HG03469 (cell line): Measurements from ENCODE around the gene CDH15.

ENCODE experiments used
- ATAC-seq: cut with Tn5 transposase; IDR thresholded peaks from one replicate; pipeline ENCODE4 v1.9.1; 2021; ENCODE audit warnings: mild to moderate bottlenecking, moderate library complexity, moderate number of reproducible peaks; ENCODE audit not compliant: unreplicated experiment

The CDH15 gene

DNA sequence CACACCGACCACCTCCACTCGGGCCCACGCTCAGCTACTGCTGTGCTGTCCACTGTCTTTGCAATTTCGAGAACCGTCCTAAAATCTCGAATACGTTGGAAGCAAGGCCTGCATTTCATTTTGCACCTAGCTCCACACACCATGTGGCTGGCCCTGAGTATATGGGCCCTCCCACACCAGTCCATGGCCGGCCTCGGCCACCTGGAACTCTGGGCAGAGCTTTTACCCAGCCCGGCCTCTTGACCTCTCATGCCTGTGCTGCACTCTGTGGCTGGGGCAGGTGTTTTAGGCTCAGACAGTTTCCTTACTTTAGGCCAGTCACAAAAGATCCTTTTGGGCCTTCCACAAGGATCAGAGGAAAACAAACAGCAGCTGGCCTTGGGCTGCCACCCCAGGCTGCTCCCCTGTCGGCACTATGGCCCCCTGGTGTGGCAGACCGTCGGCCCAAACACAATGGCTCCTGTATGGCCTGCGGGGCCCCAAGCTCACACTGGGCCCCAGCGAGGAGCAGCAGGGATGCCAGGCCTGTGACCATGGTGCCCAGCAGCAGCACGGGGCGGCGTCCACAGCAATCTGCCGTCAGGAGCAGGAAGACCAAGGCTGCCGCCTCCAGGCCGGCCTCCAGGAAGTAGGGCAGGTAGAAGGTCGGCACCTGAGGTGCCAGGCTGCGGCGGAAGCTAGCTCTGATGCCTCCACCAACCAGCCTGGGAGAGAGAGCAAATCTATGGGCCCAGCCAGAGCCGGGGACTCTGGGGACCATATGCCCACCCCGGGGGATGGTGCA, 26.3 kb downstream of the CDH15 start:
- no peak for ATAC-seq

DNA sequence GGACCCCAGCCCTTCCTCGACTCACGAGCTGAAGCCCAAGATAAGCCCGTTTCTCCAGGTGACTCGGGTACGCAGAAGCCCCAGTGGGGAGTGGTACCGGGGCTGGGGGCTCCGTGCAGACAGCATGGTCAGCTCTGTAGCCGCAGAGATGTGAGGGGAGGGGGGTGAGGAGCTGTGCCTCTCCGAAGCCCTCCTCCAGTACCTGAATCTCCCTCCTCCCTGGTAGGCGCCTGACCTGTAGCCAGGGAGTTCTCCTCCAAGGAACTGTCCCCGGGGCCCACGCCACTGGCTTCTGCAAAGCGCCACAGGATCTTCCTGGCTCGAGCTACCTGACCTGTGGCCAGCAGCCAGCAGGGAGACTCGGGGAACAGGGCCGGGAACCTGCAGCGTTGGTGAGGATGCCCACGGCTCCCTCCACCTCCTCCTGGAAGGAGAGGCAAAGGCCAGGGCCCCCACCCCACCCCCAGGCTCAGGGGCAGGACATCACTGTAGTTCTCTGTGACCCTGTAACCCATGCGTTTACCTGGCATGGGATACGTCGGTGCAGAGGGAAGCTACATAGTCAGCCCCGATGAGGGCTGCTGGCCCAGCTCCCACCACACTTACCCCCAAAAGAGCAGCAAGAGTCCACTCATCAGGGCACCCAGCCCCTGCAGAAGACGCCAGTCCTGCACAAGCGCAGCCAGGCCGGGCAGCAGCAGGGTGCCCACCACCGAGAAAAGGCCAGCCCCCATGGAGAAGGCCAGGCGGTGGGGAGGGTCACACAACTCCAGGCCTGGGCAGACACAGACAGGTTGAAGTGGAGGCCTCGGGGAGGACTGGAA, 27.1 kb downstream of the CDH15 start:
- ATAC-seq: no peak

DNA sequence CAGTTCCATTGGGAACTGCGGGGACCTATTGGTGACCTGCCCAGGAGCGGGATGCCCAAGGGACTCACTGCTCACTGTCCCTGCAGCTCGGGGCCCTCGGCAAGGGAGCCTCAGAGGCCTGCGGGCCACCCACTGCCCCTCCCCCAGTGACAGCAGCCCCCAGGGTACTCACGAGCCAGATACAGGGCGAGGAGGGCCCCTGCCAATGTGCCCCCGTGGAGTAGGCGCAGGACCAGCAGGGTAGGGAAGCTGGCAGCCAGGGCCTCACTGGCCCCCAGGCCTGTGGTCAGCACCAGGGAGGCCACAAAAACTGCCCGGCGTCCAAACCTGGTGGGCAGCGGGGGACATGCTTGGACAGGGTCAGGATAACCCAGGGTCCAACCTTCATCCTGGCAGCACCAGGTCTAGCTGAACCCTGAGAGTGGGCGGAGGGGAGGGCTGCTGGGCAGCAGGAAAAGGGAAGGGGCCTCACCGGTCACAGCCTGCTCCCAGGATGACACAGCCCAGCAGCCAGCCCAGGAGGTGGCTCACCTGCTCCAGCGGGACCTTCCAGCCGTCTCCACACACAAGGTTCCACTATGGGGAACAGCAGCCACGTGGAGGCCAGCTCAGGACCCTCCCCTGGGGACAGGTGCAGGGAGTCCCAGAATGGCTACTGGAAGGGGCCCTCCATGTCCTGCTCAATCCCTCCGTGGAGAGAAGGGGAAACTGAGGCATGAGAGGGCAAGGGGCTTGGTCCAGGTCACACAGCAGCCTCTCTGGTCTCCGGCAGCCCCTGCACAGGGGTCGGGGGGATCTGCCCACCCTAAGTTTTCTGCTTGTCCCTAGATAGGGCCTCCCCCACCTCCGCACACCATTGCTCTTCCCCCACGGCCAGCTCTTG, 27.9 kb downstream of the CDH15 start:
- no peak for ATAC-seq

DNA sequence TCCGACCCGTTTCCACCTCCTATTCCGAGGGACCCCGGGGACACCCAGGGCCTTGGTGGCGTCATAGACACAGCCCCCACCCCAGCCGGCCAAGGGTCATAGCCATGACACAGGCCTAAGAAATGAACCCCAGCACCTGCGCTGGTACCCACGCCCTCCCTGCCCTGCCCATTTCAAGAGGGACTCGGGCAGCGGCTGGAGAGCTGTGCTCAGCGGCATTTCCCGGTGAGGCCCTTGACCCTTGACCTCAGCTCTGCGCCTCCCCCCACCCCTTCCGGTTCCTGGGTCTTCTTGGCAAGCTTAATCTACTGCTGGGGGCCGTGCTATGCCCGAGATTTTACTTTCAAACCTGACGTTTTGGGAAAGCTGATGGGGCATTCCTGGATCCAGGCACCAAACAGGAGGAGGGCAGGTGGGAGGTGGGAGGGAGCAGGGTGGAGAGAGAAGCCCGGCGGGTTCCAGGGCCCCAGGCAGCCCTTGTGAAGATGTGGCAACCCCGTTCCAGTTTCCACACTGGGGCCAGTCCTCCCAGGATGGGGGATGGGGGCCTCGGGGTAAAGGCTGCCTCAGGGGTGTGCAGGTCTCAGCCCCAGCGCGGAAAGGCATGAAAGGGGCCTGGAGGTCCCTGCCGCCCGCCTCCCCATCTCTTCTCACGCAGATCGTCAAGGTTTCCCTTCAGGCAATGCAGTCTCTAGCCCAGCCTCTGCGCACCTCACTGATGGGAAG, 28.7 kb downstream of the CDH15 start, which contains the start of gene SLC22A31:
TSS of gene SLC22A31 (minus strand) at position 414 of the 726 bp plus-strand sequence. CDS start at position 378, 36 bp downstream.
- no peak for ATAC-seq

DNA sequence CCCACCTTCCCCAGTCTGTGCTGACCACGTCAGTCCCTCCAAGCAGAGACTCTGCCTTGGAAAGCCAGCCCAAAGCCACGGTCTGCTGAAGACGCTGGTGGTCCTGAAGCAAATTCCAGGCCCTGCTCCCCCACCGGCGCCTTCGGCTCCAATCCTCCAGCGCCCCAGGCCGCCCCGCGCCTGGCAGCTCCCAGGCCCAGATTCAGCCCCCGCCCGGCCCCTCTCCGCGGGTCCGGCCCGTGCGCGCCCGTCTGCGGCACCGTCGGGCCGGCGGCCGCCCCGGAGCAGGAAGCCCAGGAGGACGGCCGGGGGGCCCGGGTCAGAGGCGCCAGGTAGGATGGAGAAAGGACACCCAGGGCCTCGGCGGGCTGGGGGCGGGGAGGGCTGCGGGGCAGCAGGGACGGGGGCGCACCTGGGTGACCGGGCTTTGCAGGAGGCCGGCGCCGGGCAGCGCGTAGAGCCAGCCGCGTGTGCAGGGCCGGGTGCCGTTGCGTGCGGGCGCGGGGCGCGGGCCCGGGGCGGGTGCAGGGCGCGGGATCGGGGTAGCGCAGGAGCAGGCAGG, 29.4 kb downstream of the CDH15 start:
- ATAC-seq: no peak

DNA sequence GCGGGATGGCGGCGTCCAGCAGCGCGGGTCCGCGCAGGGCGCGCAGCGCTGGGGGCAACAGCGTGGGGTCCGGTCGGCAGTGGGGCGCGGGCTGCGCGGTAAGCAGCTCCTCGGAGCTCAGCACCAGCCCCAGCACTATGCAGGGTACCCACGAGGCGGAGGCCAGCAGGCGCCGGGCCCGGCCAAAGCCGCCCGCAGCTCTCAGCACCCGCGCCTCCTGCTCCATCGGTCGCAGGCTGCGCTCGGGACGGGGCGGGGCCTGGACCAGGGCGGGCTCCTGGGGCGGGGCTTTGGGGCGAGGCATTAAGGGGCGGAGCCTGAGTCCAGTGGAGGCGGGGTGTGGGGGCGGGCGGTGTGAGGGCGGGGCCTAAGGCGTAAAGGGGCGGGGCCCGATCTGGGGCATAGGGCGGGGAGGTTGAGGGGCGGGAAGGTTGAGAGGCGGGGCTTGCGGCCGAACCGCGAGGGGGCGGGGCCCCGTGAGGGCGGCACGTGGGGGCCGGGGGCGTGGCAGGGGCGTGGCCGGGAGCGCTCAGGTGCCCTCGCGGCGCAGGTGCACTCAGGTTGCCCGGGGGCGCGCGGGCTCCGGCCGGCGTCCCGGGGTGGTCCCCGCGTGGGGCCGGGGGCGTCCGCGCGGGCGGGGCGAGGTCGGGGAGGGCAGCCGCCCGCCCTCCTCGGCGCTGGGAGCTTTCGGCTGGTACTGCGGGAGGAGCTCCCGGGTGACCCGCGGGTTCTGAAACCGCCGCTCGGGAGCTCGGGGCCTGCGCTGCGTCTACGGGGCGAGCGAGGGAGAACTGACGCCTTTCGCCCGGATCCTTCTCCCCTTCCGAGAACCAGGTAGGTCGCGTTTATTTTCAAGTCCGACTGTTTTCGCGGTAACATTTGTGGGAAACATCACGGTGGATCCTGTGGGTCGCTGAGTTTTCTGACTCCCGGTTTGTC, 30.2 kb downstream of the CDH15 start:
- no peak for ATAC-seq

DNA sequence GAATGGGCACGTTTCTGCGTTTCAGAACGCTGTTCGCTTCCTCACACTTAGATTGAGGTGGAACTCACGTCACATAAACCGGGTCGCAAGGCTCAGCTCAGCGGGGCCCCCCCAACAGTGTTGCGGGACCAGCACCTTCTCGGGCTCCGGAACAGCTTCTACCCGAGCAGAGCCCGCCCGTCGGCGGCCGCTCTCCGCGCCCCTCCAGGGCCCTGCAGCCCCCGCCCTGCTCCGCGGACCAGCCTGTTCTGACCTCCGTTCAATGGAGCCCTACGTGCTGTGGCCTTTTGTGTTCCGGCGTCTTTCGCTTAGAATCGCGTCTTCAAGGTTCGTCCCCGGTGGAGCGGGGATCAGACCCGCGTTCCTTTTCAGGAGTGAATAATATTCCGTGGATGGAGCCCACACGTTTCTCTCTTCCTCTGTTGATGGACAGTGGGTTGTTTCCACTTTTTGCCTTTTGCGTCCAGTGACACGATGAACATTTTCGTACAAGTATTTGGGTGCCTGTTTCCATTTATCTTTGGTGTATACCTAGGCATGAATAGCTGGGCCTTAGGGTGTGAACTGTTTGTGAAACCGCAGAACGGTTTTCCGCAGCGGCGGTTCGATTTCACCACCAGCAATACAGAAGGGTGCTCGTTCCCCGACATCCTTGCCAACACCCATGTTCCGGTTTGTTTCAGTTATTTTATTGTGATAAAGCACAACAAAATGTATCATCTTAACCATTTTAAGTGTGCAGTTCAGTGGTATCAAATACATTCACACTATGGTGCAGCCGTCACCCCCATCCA, 31.1 kb downstream of the CDH15 start:
- no peak for ATAC-seq

DNA sequence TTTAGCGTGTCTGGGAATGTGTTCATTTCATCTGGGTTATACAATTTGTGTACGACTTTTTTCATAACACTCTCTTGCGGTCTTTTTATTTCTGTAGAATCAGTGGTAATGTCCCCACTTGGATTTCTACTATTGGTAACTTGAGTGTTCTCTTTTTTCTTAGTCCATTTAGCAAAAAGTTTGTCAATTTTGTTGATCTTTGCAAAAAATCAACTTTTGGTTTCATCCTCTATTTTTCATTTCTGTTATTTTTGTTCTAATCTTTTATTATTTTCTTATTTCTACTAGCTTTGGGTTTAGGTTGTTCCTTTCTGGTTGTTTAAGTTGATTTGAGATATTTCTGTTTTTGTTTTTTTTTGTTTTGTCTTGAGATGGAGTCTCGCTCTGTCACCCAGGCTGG, 36.4 kb downstream of the CDH15 start:
- no peak for ATAC-seq

DNA sequence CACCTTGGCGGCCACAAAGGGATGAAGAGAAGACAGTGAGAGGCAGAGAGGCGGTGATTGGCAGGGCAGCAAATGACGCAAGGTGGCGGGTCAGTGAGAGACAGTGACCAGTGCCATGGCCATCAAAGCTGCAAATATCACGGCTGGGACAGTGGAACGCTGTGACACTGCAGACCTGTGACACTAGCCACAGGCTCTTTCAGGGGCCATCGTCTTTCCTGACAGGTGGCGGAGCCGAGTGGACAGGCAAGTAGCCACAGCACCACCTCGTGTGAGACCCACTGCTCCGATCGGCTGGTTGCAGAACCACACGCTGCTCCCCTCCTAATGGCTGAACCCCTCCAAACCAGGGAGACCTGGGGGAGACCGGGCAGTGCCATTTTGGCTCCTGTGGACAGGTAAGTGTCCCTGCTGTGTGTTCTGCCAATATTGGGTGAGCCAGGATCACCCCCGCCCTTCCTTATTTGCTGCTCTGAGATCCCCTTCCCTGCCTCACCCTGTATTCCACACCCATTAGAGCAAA, 38.0 kb downstream of the CDH15 start:
- no peak for ATAC-seq

DNA sequence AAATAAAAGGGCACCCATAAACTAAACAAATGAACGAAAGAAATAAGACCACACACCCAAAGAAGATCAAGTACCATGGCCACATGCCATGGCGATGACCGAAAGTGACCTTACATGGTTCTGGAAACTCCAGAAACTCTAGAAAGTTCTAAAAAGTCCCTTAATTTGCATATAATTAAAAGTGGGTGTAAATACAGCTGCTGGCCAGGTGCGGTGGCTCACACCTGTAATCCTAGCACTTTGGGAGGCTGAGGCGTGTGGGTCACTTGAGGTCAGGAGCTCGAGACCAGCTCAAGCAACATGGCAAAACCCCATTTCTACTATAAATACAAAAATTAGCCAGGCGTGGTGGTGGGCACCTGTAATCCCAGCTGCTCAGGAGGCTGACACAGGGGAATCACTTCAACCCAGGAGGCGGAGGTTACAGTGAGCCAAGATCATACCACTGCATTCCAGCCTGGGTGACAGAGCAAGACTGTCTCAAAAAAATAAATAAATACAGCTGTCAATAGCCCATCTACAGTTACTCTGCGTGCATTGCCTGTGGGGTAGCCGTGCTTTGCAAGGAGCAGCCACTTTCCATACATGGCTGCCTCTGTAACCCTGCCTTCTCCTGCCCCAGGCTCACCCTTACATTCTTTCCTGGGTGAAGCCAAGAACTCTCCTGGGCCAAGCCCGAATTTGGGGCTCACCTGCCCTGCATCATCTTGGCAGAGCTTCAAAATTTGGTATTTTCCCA, 38.8 kb downstream of the CDH15 start:
- ATAC-seq: no peak

DNA sequence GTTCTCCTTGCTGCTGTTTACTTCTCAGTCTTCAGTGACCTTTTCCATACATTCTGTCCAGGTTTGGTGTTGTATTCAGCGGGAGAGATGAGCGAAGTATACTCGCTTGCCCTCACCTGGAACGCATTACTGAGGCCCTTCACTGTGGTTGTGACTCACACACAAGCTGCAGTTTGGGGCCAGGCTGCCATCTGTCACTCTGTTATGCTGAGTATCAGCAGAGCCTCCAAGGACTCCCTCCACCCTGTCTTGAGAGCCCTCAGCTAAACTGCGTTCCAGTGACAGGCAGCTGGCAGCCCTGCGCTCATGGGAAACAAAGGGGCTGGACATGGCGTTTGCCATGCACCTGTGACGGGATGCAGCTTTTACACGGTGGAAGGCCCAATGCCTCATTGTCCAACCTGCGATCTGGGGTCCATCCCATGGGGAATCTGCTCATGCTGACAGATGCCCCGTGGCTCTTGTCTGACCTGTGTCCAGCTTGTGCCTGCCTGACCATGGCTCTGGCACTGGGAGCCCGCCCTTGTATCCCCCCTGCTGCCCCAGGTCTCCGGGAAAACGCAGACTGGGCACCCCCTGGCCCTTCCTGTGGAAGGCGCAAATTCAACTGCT, 39.5 kb downstream of the CDH15 start:
- ATAC-seq: no peak

DNA sequence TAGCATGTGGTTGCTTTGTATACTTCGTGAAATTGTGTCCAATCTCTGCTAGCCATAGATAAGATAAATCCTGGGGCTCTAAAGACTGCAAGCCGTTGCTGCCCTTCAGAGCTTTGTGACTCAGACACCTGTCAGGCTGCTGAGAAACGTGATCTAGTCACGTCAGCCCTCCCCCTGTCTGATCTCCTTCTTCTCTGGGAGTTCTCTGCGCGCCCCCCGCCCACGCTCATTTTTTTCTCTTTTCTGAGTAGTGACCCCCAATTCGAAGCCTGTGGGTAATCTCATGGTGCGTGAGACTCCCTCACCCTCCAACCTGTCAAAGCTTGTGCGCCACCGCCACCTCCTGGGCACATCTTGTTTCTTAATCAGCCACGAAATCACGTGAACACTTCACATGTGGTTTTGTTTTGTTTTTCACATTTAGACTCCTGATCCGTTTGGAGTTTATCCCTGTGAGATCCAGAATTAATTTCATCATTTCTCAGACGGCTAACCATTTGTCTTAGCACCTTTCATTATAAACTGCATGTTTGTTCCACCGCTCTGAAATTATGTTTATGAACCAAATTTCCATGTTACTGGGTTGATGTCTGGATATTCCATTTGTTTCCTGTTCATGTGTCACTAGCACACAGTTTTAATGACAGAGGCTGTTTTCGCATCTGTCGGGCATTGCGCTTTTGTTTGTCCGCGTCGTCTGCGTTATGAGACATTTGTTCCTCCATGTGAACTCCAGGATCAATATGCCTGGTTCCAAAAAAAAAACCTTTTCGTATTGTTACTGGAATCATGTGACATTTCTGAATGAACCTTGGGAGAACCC, 45.0 kb downstream of the CDH15 start:
- no peak for ATAC-seq

DNA sequence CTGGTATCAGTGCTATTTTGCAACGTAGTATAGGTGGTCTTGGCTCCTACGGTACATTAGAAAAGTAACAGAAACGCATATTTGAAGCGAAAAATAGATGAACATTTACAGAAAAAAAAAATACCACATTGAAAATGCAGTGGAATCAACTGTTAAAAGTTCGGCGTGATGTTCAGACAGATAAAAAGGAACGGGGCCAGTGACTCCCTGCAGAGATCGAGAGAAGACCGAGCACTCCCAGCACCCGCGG, 45.5 kb downstream of the CDH15 start:
- no peak for ATAC-seq

DNA sequence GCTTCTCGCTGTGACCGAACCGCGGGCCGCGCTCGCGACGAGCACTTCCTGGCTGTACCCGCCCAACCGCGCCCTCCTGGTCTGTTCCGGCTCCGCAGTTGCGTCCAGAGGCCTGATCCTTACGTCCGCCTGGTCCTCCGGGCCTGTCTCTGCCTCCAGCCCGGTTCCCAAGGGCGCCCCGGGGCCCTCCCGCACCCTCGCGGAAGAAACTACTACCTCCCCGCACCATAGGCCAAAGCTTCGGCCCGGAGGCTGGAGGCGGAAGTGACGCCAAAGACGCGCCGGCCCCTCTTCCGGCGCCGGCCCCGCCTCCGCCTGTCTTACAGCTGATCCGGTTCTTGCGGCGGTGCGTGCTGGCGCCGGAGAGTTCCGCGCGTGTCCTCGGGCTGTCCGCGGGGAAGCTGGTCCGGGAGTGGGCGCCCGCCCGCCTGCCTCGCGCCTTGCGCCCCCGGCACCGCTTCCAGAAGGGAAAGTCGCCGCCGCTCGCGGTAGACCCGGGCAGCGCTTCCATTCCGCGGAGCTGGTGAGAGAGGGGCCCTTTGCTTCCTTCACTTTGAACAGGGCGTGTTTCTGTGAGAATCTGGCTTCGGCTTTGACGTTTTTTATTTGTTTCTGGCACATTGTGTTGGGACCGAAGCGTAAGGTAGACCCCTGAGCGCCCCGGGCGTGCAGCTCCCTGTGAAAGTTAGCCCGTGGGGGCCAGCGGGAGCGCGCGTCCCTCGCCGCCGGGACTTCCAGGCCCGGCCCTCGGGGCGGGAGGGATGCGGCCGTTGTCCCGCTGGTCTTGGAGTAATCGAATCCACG, 46.0 kb downstream of the CDH15 start, which contains the start of gene ZNF778:
TSS of gene ZNF778 (plus strand) at position 316 of the 804 bp plus-strand sequence. CDS start 3,425 bp downstream, outside the sequence.
- ATAC-seq: no peak

DNA sequence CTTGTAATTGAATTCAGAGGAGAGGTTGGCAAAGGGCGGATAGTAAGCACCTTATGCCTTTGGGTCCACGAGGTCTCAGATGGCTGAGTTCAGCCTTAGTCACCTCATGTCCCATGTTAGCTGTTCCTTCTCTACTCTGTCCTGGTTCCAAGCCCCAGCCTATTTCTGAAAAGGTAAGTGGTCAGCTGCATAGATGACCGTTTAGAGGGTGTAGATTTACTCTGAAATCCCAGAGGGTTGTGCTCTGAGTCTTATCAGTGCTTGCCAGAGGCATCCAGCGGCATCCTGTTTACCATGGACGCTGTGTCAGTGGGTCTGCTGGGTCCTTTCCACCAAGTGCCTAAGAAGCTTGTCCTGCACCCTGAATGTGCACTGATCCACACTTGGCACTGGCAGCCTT, 47.8 kb downstream of the CDH15 start:
- no peak for ATAC-seq
